HL-60 (cell line): ENCODE results near the gene ADAMTS3.

Experiments
- GABPA ChIP-seq: IDR thresholded peaks from 2 replicates; pipeline ENCODE4 v1.6.1; 2012; ENCODE audit warnings: low read depth
- POLR2AphosphoS5 ChIP-seq: IDR thresholded peaks from 2 replicates; pipeline ENCODE4 v1.6.1; 2012; ENCODE audit warnings: low read depth
- SPI1 ChIP-seq: IDR thresholded peaks from 2 replicates; pipeline ENCODE4 v1.6.1; 2012; ENCODE audit warnings: low read depth, mild to moderate bottlenecking, borderline replicate concordance
- TF ChIP-seq, protein P1 (sequence below): IDR thresholded peaks from one replicate; pipeline ENCODE4 v1.5.1; 2011; ENCODE audit warnings: low read length, control low read depth, inconsistent platforms; ENCODE audit not compliant: insufficient read depth
- TF ChIP-seq, protein P2 (sequence below): IDR thresholded peaks from 2 replicates; pipeline ENCODE4 v1.6.1; 2012; ENCODE audit warnings: low read depth; ENCODE audit not compliant: insufficient replicate concordance

DNA sequence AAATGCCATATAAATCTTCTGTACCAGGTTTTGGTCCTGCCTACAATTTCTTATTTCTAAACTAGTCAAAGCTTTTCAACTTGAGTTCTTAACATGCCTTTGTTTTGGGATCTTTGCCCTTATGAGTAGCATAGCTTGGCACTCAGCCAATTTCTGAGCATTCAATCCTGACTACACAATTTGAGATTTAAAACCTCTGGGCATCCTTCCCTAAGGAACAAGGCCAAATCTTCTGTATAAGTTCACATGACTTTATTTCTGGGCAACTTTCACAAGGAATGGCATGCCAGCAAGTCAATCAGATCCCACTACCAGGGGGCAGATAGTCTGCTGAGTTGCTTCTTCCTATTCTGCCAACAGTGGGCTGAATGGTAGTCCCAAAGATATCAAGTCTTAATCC lies 254.2 kb downstream of the ADAMTS3 start:
- TF ChIP-seq, protein P1, sequence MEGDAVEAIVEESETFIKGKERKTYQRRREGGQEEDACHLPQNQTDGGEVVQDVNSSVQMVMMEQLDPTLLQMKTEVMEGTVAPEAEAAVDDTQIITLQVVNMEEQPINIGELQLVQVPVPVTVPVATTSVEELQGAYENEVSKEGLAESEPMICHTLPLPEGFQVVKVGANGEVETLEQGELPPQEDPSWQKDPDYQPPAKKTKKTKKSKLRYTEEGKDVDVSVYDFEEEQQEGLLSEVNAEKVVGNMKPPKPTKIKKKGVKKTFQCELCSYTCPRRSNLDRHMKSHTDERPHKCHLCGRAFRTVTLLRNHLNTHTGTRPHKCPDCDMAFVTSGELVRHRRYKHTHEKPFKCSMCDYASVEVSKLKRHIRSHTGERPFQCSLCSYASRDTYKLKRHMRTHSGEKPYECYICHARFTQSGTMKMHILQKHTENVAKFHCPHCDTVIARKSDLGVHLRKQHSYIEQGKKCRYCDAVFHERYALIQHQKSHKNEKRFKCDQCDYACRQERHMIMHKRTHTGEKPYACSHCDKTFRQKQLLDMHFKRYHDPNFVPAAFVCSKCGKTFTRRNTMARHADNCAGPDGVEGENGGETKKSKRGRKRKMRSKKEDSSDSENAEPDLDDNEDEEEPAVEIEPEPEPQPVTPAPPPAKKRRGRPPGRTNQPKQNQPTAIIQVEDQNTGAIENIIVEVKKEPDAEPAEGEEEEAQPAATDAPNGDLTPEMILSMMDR, result no peak
- TF ChIP-seq SPI1, result no peak
- no peak for TF ChIP-seq POLR2AphosphoS5
- TF ChIP-seq GABPA, result no peak
- TF ChIP-seq, protein P2, sequence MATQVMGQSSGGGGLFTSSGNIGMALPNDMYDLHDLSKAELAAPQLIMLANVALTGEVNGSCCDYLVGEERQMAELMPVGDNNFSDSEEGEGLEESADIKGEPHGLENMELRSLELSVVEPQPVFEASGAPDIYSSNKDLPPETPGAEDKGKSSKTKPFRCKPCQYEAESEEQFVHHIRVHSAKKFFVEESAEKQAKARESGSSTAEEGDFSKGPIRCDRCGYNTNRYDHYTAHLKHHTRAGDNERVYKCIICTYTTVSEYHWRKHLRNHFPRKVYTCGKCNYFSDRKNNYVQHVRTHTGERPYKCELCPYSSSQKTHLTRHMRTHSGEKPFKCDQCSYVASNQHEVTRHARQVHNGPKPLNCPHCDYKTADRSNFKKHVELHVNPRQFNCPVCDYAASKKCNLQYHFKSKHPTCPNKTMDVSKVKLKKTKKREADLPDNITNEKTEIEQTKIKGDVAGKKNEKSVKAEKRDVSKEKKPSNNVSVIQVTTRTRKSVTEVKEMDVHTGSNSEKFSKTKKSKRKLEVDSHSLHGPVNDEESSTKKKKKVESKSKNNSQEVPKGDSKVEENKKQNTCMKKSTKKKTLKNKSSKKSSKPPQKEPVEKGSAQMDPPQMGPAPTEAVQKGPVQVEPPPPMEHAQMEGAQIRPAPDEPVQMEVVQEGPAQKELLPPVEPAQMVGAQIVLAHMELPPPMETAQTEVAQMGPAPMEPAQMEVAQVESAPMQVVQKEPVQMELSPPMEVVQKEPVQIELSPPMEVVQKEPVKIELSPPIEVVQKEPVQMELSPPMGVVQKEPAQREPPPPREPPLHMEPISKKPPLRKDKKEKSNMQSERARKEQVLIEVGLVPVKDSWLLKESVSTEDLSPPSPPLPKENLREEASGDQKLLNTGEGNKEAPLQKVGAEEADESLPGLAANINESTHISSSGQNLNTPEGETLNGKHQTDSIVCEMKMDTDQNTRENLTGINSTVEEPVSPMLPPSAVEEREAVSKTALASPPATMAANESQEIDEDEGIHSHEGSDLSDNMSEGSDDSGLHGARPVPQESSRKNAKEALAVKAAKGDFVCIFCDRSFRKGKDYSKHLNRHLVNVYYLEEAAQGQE, result no peak
